ENCODE data around the gene CLASRP.

CLASRP gene

GRCh38 chr19:45059258-45059965 is 20.6 kb downstream of the CLASRP start:
- peak in 54 of 58 donors; percentile 25 to 87 (median 55) for DNase-seq

DNA sequence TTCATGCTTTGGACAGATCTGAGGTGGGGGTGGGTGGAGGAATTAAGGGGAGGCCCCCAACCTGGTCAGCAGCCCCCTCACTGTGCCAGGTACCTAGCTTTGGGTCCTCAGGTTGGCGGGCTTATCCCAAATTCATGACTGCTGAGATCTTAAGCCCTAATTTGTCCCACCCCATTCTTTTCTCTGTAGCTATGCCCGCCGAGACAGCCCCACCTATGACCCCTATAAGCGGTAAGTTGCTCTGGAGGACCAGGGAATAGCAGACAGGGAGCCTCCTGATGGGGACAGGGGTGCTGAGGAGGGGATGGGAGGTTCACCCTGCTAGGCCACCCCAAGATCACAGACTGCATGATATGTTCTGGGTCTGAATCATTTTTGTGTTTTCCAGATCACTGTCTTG is 23.1 kb downstream of the CLASRP start:
- no peak for DNase-seq

DNA sequence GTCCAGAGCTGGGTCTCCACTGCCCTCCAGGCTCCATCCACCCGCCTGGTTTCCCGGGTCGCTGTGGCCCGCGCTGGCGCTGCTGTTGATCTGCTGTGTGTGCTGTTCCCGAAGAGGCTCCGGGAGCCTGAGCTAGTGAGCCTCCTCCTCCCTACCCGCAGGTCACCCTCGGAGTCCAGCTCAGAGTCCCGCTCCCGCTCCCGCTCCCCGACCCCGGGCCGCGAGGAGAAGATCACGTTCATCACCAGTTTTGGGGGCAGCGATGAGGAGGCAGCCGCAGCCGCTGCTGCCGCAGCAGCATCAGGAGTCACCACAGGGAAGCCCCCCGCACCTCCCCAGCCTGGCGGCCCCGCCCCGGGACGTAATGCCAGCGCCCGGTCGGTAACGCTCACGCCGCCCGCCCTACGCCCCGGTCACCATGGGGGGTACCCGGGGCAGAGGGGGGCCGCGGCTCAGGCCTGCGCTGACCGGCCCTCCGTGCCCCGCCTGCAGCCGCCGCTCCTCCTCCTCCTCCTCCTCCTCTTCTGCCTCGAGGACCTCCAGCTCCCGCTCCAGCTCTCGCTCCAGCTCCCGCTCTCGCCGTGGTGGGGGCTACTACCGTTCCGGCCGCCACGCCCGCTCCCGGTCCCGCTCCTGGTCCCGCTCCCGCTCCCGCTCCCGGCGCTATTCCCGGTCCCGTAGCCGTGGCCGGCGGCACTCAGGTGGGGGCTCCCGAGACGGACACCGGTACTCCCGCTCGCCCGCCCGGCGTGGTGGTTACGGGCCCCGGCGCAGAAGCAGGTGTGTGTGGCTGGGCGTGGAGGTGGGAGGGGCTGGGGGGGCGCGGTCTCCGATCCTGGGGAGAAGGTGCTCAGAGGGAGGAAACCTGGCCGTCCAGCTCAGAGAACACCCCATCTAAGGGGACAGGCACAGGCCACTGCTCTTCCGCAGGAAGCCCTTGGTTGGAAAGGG is 25.3 kb downstream of the CLASRP start:
- DNase-seq: no peak

- no peak for DNase-seq
These were observed 28.2 kb downstream of the CLASRP start for GRCh38 chr19:45066921-45067661.

- no peak for DNase-seq
These were observed 29.2 kb downstream of the CLASRP start for GRCh38 chr19:45068041-45068440.

DNA sequence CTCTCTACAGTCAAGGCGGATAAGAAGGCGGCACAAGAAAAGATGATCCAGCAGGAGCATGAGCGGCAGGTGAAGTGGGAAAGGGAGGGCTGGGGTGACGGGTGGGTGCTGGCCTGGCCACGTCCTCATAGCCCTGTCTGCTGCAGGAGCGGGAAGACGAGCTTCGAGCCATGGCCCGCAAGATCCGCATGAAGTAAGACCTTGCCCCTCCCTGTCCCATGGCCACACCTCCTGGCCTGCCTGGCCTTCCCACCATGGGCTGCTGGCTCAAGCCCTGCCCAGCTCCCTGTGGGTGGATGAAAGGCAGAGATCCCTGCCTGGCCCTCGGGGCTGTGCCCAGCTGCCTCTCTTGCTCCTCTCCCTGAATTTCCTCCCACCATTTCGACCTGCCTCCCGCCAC is 30.2 kb downstream of the CLASRP start:
- no peak for DNase-seq

DNA sequence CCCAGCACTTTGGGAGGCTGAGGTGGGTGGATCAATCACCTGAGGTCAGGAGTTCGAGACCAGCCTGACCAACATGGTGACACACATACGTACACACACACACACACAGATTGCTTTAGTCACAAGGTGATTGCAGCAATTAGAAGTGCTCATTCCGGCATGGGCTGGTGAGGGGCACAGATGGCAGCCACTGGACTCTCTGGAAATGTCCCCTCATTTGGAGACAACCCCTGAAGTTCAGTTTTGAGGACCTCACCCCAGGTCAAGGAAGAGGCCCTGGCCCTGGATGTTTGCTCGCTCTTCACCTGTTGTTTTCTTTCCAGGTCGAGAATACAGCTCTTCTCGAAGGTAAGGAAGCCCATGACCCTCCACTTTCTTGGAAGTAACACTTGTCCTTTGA is 31.4 kb downstream of the CLASRP start:
- DNase-seq: no peak

GRCh38 chr19:45070861-45071544 is 32.2 kb downstream of the CLASRP start:
- no peak for DNase-seq

- no peak for DNase-seq
These were observed 32.7 kb downstream of the CLASRP start for GRCh38 chr19:45071545-45071938.

DNA sequence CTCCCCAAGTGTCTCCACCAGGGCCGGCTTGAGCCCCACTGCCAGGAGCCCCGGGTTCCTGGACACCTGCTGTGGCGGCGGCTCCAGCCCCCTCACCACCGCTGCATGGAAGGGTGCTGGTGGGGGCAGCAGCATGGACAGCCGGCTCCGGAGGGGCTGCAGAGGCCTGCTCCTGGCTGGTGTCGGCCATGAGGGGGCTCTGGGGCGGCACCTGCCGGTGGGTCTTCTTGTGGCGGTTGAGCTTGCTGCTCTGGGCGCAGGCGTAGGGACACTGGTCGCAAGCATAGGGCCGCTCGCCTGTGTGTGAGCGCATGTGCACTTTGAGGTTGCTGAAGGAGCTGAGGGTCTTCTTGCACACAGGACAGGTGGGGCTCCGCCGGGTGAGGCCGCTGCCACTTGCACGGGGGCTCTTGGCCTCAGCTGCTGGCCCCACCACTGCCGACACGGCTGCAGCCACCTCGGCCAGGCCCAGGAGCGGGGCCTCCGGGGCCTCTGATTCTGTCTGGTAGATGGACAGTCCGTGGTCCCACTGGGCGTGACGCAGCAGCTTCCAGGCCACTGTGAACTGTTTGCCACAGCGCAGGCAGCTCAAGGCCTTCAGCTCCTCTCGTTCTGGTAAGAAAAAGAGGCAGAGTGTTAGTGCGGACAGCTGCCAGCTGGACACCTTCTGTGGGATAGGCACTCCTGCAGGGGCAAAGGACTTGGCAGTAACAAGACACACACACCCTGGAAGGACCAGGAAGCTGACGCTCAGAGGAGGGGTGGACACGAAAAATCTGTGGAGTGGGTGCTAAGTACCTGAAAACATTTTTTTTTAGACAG is 33.3 kb downstream of the CLASRP start:
- DNase-seq: peak in 1 of 58 donors; percentile 7

DNA sequence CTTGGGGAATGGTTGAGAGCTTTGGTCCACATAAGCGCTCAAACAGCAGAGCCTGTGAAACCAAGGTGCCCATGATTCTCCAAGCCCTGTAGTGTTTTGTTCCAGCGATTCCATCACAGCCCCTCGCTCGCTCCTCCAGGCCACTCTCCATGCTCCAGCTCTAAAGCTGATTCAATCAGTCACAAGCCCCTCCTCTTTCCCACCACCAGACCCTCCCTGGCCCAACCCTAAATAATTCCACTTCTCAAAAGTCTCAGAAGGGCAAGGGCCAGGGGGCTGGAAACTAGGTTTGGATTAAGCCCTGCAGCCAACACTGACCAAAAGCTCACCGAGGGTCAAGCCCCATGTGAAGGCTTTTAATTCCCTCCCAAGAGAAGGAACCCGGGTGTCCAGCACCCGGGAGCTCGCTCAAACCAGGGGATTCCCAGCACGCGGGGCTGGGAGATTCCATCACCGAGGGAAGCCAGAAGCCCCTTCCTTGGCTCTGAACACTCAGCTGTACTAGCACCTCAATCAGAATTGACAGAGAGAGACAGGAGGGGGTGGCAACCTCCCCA is 36.0 kb downstream of the CLASRP start:
- no peak for DNase-seq

GRCh38 chr19:45075301-45076028 is 36.6 kb downstream of the CLASRP start:
- DNase-seq: peak in 32 of 58 donors; percentile 4 to 54 (median 27)

- DNase-seq: peak in 14 of 58 donors; percentile 0 to 40 (median 8)
These were observed 37.4 kb downstream of the CLASRP start, which contains the start of gene ZNF296 for GRCh38 chr19:45076029-45076850. Gene ZNF296, minus strand, starts transcription at chr19:45076478. Its CDS starts 105 bp downstream, at chr19:45076373.

GRCh38 chr19:45076851-45077730 is 38.2 kb downstream of the CLASRP start:
- DNase-seq: no peak

DNA sequence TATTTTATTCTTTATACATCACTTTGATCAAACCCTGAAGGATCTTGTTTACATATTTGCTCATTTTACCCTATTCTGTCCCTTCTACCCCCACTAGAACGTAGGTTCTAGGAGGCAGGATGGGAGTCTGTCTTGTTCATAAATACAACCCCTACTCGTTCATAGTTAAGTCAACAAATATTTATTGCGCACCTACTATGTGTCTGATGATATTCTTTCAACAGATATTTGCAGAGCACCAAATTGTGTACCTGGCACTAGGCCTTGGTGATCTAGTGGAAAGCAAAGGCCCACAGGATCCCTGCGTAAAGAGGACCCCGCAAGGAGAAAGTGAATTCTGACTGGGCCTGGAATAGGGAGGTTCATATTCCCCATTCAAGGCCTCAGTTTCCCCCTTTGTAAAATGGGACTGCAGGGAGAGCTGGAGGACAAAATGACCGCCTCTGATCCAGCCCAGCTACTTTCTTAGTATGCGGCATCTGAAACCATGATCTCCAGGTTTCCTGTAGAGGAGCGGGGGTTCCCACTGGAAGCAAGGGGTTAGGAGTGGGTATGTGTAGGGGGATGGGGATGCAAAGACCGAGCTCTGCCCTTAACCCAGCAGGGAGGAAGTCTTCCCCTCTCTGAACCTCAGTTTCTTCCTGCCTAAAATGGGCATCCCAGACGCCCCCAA is 39.7 kb downstream of the CLASRP start:
- no peak for DNase-seq
